ENCODE measurements around the gene RAB31.

RAB31 gene

DNA sequence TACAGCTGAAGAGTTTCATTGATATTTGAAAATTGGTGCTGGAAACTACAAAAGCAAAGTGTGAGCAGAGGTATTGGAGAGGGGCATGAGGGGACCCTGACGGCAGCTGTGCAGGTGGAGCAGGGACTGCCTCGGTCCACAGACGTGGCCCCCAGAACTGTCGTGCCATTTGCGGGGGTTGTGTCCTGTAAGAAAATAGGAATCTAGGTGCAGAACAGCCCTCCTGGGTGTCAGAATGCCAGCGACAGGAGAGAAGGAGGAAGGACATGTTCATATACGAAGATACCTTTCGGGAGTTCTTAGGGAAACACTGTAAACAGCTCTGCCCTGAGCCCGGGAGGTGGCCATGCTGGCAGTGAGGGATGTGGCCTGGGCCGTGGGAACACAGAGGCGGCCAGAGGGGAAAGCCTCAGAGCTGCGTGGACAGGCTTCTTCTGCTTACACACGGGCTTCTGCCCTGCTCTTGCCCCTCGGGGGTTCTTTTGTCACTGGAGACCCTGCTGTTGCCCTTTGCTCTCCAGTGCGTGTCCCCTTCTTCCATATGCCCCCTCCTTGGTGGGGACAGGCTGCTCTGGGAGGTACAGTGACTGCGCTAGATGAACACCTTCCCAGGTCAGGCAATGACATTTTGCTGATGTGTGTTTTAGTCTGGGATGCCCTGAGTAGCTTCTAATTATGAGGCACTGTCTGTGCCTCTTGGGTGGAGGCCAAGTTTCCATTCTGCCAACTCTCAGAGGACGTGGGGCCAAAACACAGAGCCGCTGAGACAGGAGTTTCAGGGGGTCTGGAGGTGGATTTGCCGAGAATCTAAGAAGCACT lies 95.8 kb downstream of the RAB31 start:
- Mint-ChIP-seq H3K9me3 (no peaks in the 10 kb centered on the region), H3K4me3 (no peak overlapping the region), H3K4me1 (no peaks in the 10 kb centered on the region), H3K36me3 (no peaks in the 10 kb centered on the region), H3K27ac (no peak overlapping the region), H3K27me3 (peaks cover 11% of the 10 kb centered on the region)
- no peak for DNase-seq
- CTCF ChIA-PET = no interaction called here

DNA sequence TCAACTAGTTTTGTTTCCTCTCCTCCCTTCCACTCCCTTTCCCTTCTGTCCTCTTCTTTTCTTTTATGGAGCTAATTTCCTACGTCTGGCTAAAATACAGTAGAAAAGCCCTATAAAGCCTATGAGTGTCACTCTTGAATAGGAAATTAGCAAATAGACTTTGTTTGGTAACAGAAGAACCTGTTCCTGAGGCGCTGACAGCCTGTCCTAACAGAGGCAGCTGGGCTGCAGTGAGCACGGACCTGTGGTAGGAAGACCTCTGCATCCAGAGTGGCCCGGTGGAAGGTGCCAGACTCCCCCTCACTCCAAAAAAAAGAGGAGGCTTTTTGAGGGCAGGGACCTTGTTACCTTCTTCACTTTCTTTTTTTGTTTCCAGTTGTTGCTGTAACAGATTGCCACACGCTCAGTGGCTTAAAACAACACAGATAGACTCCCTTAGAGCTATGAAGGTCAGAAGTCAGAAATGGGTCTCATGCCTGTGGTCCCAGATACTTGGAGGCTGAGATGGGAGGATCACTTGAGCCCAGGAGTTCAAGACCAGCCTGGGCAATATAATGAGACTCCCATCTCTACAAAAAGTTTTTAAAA lies 96.5 kb downstream of the RAB31 start:
- H3K27ac Mint-ChIP-seq = no peak overlapping the region
- H3K4me3 Mint-ChIP-seq = no peak overlapping the region
- H3K27me3 Mint-ChIP-seq = peaks cover 11% of the 10 kb centered on the region
- CTCF ChIA-PET = no interaction called here
- no peaks in the 10 kb centered on the region for H3K9me3 Mint-ChIP-seq
- no peaks in the 10 kb centered on the region for H3K36me3 Mint-ChIP-seq
- no peak for DNase-seq
- no peaks in the 10 kb centered on the region for H3K4me1 Mint-ChIP-seq

GRCh38 chr18:9806905-9807304 lies 98.8 kb downstream of the RAB31 start:
- Mint-ChIP-seq H3K36me3 (no peaks in the 10 kb centered on the region), H3K4me3 (no peak overlapping the region), H3K27me3 (peaks cover 11% of the 10 kb centered on the region), H3K9me3 (no peaks in the 10 kb centered on the region), H3K4me1 (no peaks in the 10 kb centered on the region), H3K27ac (no peak overlapping the region)
- CTCF ChIA-PET = no interaction called here
- DNase-seq = no peak

- Mint-ChIP-seq H3K36me3 (no peaks in the 10 kb centered on the region), H3K27me3 (peaks cover 4% of the 10 kb centered on the region), H3K4me3 (no peak overlapping the region), H3K27ac (no peak overlapping the region), H3K4me1 (no peaks in the 10 kb centered on the region), H3K9me3 (no peaks in the 10 kb centered on the region)
- CTCF ChIA-PET = no interaction called here
- DNase-seq = no peak
These were observed 100.5 kb downstream of the RAB31 start for GRCh38 chr18:9808295-9809241.

DNA sequence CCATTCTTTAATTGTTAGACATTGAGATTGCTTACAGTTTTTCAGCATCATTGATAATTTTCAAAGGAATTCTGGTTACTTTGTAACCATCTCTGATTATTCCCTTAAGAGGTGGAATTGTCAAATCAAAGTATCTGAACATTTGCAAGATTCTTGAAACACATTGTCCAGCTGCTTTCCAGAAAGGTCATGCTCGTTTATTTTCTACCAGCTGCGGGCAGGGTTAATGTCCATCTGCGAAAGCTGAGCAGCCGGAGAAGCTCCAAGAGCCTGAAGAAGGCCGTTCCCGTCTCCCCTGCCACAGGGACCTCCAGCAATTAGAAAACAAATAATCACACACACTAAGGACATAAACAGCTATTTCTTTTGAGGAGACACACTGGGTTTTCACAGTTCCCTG lies 101.6 kb downstream of the RAB31 start:
- Mint-ChIP-seq H3K9me3 (no peaks in the 10 kb centered on the region), H3K4me1 (no peaks in the 10 kb centered on the region), H3K27me3 (peaks cover 4% of the 10 kb centered on the region), H3K4me3 (no peak overlapping the region), H3K27ac (no peak overlapping the region), H3K36me3 (no peaks in the 10 kb centered on the region)
- CTCF ChIA-PET = no interaction called here
- no peak for DNase-seq

GRCh38 chr18:9810299-9810698 lies 102.2 kb downstream of the RAB31 start:
- no peak overlapping the region for H3K27ac Mint-ChIP-seq
- H3K9me3 Mint-ChIP-seq = no peaks in the 10 kb centered on the region
- no peak overlapping the region for H3K4me3 Mint-ChIP-seq
- H3K27me3 Mint-ChIP-seq = peaks cover 4% of the 10 kb centered on the region
- no peaks in the 10 kb centered on the region for H3K36me3 Mint-ChIP-seq
- no peaks in the 10 kb centered on the region for H3K4me1 Mint-ChIP-seq
- DNase-seq = no peak
- CTCF ChIA-PET = interaction anchor here (0.6 kb wide), 1 partner anchor 141 kb away, joined by 3 read pairs; no protein-coding TSS in a partner anchor

DNA sequence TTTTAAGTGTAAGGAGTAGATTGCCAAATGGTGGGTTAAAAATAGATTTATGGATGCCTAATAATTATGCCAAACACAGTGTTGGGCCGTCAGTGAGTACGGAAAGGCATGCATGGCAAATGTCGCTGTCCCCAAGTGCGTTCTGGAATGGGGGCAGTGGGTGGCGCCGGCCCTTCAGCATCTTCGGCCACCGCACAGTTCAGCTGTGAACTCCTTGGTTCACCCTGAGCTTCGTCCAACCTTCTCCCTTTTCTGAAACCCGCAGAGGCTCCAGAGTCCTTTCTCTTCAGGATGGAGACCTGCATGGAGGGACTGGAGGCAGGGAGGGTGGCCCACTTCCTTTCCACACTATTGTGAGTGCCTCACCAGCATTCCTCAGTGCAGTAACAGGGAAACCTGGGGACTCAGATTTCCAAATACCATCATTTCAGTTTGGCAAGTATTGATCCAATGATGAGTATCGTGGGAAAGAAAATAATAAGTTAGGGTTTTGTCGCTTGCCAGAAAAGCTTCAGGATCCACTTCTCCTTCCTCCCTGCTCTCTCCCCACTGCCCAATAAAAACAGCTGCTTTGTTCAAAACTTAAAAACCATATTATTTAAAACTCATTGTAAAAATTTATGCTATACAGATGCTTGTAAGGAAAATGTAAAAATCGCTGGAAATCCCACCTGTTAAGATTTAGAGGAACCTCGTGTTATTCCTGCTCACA lies 103.0 kb downstream of the RAB31 start:
- Mint-ChIP-seq H3K27me3 (peaks cover 4% of the 10 kb centered on the region), H3K4me1 (no peaks in the 10 kb centered on the region), H3K4me3 (no peak overlapping the region), H3K9me3 (no peaks in the 10 kb centered on the region), H3K27ac (no peak overlapping the region), H3K36me3 (no peaks in the 10 kb centered on the region)
- CTCF ChIA-PET = interaction anchor here (0.6 kb wide), 1 partner anchor 140 kb away, joined by 3 read pairs; no protein-coding TSS in a partner anchor
- DNase-seq = no peak

DNA sequence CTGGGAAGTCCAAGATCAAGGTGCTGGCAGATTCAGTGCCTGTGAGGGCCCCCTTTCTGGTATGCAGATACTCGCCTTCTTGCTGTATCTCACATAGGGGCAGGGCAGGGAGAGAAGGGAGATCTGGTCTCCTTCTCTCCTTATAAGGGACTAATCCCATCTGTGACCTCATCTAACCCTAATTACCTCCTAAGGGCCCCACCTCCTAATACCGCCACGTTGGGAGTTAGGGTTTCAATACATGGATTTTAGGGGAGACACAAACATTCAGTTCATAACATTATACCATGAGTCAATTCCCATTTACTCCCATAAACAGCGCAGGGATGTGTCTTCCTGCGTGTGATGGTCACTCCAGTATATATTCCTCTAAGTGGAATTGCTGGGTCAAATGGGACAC lies 103.9 kb downstream of the RAB31 start:
- H3K4me1 Mint-ChIP-seq = no peaks in the 10 kb centered on the region
- no peaks in the 10 kb centered on the region for H3K9me3 Mint-ChIP-seq
- CTCF ChIA-PET = no interaction called here
- H3K4me3 Mint-ChIP-seq = no peak overlapping the region
- no peak overlapping the region for H3K27ac Mint-ChIP-seq
- DNase-seq = no peak
- peaks cover 1% of the 10 kb centered on the region for H3K27me3 Mint-ChIP-seq
- no peaks in the 10 kb centered on the region for H3K36me3 Mint-ChIP-seq

DNA sequence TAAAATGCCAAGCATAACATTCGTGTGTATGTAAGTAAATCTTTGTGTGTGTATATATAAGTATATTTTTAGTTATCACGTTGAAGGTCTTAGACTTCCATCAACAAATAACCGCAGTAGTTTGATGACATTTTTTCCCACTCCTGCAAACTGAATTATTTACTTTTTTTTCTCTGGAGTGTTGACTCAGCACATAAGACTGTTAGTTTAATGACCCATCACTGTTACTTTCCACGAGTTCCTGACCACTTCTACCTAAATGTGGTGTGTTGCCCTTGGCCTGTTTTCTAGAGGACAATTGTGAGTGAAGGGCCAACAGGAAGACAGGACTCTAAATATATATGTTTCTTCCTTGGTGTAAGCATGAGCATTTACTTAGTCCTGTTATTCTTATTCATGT lies 106.3 kb downstream of the RAB31 start:
- CTCF ChIA-PET = no interaction called here
- H3K27ac Mint-ChIP-seq = no peak overlapping the region

GRCh38 chr18:9817286-9817685 lies 109.2 kb downstream of the RAB31 start:
- Mint-ChIP-seq H3K36me3 (no peaks in the 10 kb centered on the region), H3K4me1 (no peaks in the 10 kb centered on the region), H3K27ac (no peak overlapping the region), H3K9me3 (no peaks in the 10 kb centered on the region), H3K27me3 (no peaks in the 10 kb centered on the region), H3K4me3 (no peak overlapping the region)
- DNase-seq = no peak
- CTCF ChIA-PET = no interaction called here

More for the DNA sequence above, 106.3 kb downstream of the RAB31 start:
- Mint-ChIP-seq H3K9me3 (no peaks in the 10 kb centered on the region), H3K36me3 (no peaks in the 10 kb centered on the region), H3K27me3 (no peaks in the 10 kb centered on the region), H3K4me1 (no peaks in the 10 kb centered on the region), H3K4me3 (no peak overlapping the region)
- DNase-seq = no peak

DNA sequence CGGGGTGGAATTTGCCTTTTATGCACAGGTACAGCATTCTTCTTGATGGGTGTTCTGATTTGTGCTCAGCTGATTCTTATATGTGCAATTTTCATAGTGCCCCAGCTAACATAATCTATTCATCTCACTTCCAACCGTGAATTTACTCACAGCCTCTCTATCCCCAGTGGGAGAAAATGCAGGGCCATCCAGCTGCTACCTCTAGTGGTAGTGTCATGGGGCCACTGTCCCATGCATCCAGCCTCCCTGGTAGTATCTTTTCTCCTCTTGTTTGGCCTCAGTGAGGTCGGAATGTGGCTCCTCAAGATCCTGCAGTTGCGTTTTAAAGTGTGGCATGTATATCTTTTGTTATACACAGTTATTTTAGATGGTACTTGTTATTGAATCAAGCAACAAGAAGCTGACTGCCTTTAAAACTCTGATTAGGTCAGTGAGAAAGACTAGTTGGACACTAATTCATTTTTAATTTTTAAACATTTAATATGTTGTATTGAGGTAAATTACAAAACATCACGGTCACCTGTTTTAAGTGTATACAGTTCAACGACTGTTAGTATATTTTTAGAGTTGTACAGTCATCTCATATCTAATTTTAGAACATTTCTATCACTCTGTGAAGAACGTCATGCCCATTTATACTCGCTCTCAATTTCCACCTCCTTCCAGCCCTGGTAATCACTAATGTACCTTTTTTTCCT lies 109.8 kb downstream of the RAB31 start:
- no peak overlapping the region for H3K4me3 Mint-ChIP-seq
- CTCF ChIA-PET = no interaction called here
- no peak overlapping the region for H3K27ac Mint-ChIP-seq
- H3K36me3 Mint-ChIP-seq = no peaks in the 10 kb centered on the region
- no peaks in the 10 kb centered on the region for H3K9me3 Mint-ChIP-seq
- no peak for DNase-seq
- H3K4me1 Mint-ChIP-seq = no peaks in the 10 kb centered on the region
- H3K27me3 Mint-ChIP-seq = no peaks in the 10 kb centered on the region

- H3K4me3 Mint-ChIP-seq = no peak overlapping the region
- no peak for DNase-seq
- H3K27me3 Mint-ChIP-seq = no peaks in the 10 kb centered on the region
- H3K4me1 Mint-ChIP-seq = no peaks in the 10 kb centered on the region
- H3K36me3 Mint-ChIP-seq = no peaks in the 10 kb centered on the region
- CTCF ChIA-PET = no interaction called here
- no peak overlapping the region for H3K27ac Mint-ChIP-seq
- H3K9me3 Mint-ChIP-seq = no peaks in the 10 kb centered on the region
These were observed 110.3 kb downstream of the RAB31 start for GRCh38 chr18:9818423-9818734.

- H3K27ac Mint-ChIP-seq = no peak overlapping the region
- CTCF ChIA-PET = no interaction called here
- H3K9me3 Mint-ChIP-seq = no peaks in the 10 kb centered on the region
- H3K36me3 Mint-ChIP-seq = no peaks in the 10 kb centered on the region
- no peaks in the 10 kb centered on the region for H3K27me3 Mint-ChIP-seq
- H3K4me3 Mint-ChIP-seq = no peak overlapping the region
- DNase-seq = no peak
- H3K4me1 Mint-ChIP-seq = no peaks in the 10 kb centered on the region
These were observed 112.0 kb downstream of the RAB31 start for GRCh38 chr18:9820127-9820526.

DNA sequence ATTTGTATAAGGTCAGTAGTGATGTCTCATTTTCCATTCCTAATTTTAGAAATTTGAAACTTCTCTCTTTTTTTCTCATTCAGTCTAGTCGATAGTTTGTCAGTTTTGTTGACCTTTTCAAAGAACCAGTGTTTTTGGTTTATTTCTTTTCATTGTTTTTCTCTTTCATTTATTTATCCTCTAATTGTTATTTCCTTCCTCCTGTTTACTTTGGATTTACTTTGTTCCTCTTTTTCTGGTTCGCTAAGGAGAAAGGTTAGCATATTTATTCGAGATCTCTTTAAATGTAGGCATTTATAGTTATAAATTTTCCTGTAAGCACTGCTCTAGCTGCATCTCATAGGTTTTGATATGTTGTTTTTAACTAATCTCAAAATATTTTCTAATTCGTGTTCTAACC lies 112.6 kb downstream of the RAB31 start:
- Mint-ChIP-seq H3K36me3 (no peaks in the 10 kb centered on the region), H3K9me3 (no peaks in the 10 kb centered on the region), H3K4me1 (no peaks in the 10 kb centered on the region), H3K27ac (no peak overlapping the region), H3K27me3 (no peaks in the 10 kb centered on the region), H3K4me3 (no peak overlapping the region)
- CTCF ChIA-PET = no interaction called here
- no peak for DNase-seq
